ENCODE data around the gene MYBBP1A.
"Not testable (repeated sequence)": the region's sequence is repeated elsewhere in the genome, so short reads cannot be mapped to it uniquely, and the experiment has no call there.

The MYBBP1A gene

GRCh38 chr17:4598776-4599504 is 43.8 kb upstream of the MYBBP1A start:
- no peak overlapping the region for H3K4me3 ChIP-seq (ENCODE audit: low read depth, low read length)

GRCh38 chr17:4597975-4598374 is 42.8 kb upstream of the MYBBP1A start:
- no peak overlapping the region for H3K4me3 ChIP-seq (ENCODE audit: low read depth, low read length)
- TF ChIP-seq CTCF (IDR thresholded peaks at IDR 0.05; ENCODE audit: borderline replicate concordance, insufficient read depth, low read depth, low read length) = no peak

More at GRCh38 chr17:4598776-4599504, 43.8 kb upstream of the MYBBP1A start:
- no peak for TF ChIP-seq CTCF (IDR thresholded peaks at IDR 0.05; ENCODE audit: borderline replicate concordance, insufficient read depth, low read depth, low read length)

- H3K4me3 ChIP-seq (ENCODE audit: low read depth, low read length) = no peak overlapping the region
- TF ChIP-seq CTCF (IDR thresholded peaks at IDR 0.05; ENCODE audit: borderline replicate concordance, insufficient read depth, low read depth, low read length) = no peak
Observed at GRCh38 chr17:4596636-4597380, 41.6 kb upstream of the MYBBP1A start.

- not testable (repeated sequence) for H3K4me3 ChIP-seq (ENCODE audit: low read depth, low read length)
Observed at GRCh38 chr17:4595685-4596342, 40.6 kb upstream of the MYBBP1A start.

GRCh38 chr17:4594931-4595684 is 39.9 kb upstream of the MYBBP1A start:
- no peak overlapping the region for H3K4me3 ChIP-seq (ENCODE audit: low read depth, low read length)
- peak; percentile 58; the same call in 1 of the 2 replicates for TF ChIP-seq CTCF (IDR thresholded peaks at IDR 0.05; ENCODE audit: borderline replicate concordance, insufficient read depth, low read depth, low read length)

GRCh38 chr17:4594406-4594805 is 39.2 kb upstream of the MYBBP1A start:
- no peak for TF ChIP-seq CTCF (IDR thresholded peaks at IDR 0.05; ENCODE audit: borderline replicate concordance, insufficient read depth, low read depth, low read length)
- no peak overlapping the region for H3K4me3 ChIP-seq (ENCODE audit: low read depth, low read length)

- TF ChIP-seq CTCF (IDR thresholded peaks at IDR 0.05; ENCODE audit: borderline replicate concordance, insufficient read depth, low read depth, low read length) = no peak
Observed at GRCh38 chr17:4593021-4593421, 37.8 kb upstream of the MYBBP1A start.

More at GRCh38 chr17:4593021-4593421, 37.8 kb upstream of the MYBBP1A start:
- H3K4me3 ChIP-seq (ENCODE audit: low read depth, low read length) = no peak overlapping the region

Measured in GM12875 (cell line).